Subcutaneous abdominal adipose tissue (tissue), 5 donors: ENCODE results near the gene PBRM1.
"Not testable (repeated sequence)": the region's sequence is repeated elsewhere in the genome, so short reads cannot be mapped to it uniquely, and the experiment has no call there.

Experiments used
- H3K27ac ChIP-seq: one replicate; pipeline ENCODE4 v1.7.0; 2013; ENCODE audit warnings: low read depth, mild to moderate bottlenecking, inconsistent platforms, low read length, moderate library complexity
- H3K27me3 ChIP-seq, 5 donors: one replicate each; pipeline ENCODE4 v1.7.0; 2013; ENCODE audit warnings: low read length in 5 of 5, inconsistent platforms in 1 of 5; ENCODE audit not compliant: control insufficient read depth in 5 of 5, insufficient read depth in 4 of 5
- H3K36me3 ChIP-seq, 5 donors: one replicate each; pipeline ENCODE4 v1.7.0; 2013; ENCODE audit warnings: low read length in 5 of 5; ENCODE audit not compliant: control insufficient read depth in 5 of 5, insufficient read depth in 5 of 5
- H3K4me1 ChIP-seq, 5 donors: one replicate each; pipeline ENCODE4 v1.7.0; 2013; ENCODE audit warnings: low read length in 5 of 5, mild to moderate bottlenecking in 3 of 5, moderate library complexity in 1 of 5; ENCODE audit not compliant: control insufficient read depth in 5 of 5, insufficient read depth in 5 of 5
- H3K4me3 ChIP-seq, 5 donors: one replicate each; pipeline ENCODE4 v1.7.0; 2013; ENCODE audit warnings: low read length in 5 of 5, low read depth in 1 of 5
- H3K9ac ChIP-seq, 5 donors: one replicate each; pipeline ENCODE4 v1.7.0; 2013; ENCODE audit warnings: low read length in 5 of 5, mild to moderate bottlenecking in 4 of 5, moderate library complexity in 3 of 5
- H3K9me3 ChIP-seq, 5 donors: one replicate each; pipeline ENCODE4 v1.7.0; 2013; ENCODE audit warnings: low read length in 5 of 5; ENCODE audit not compliant: control insufficient read depth in 5 of 5
- donor health status: healthy.
- donor health status: healthy.
- donor health status: healthy.
- donor health status: healthy.
- donor health status: healthy.

The PBRM1 gene

DNA sequence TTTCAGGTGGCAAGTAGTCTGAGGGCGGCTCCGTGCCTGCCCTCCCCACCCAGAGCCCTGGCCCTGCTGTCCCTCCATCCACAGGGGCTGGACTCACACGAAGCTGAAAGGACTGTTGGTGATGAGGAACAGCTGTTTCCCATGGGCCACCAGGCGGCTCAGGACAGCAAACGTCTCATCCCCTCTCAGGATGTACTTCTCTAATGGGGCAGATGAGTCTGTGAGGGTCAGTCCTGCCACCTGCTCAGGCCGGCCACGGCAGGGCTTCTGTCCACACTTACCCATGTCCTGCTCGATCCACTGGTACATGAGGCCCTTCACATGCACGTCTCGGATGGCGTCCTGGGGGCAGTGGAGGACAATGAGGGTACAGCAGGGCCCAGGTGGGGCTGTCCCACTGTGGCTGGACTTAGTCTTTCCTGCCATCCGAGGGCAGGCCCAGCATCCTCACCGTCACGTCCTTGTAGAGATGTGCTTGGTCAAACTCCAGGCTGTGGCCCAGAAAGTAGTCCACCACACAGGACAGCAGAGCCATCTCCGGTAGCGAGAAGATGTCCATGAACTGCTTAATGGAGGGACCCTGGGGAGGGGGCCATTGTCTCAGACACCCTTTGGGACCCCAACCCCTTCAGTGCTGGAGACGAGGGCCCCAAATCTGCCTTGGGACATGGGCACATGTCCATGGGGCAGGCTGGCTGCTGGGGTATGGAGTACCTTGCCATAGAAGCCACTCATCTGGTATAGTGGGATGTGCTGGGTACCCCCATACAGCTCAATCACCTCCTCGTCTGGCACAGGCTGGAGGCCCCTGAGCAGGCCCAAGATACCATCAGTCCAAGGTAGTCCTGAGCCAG, 157.8 kb downstream of the PBRM1 start:
- Histone ChIP-seq H3K9ac (no peak overlapping the region), H3K9me3 (no peaks in the 10 kb centered on the region), H3K4me1 (peaks cover 9 to 69% (median 51%) of the 10 kb centered on the region in 5 donors), H3K27me3 (no peaks in the 10 kb centered on the region), H3K4me3 (no peak overlapping the region), H3K36me3 (peaks cover 0 to 53% (median 29%) of the 10 kb centered on the region in 5 donors), H3K27ac (no peak overlapping the region)

DNA sequence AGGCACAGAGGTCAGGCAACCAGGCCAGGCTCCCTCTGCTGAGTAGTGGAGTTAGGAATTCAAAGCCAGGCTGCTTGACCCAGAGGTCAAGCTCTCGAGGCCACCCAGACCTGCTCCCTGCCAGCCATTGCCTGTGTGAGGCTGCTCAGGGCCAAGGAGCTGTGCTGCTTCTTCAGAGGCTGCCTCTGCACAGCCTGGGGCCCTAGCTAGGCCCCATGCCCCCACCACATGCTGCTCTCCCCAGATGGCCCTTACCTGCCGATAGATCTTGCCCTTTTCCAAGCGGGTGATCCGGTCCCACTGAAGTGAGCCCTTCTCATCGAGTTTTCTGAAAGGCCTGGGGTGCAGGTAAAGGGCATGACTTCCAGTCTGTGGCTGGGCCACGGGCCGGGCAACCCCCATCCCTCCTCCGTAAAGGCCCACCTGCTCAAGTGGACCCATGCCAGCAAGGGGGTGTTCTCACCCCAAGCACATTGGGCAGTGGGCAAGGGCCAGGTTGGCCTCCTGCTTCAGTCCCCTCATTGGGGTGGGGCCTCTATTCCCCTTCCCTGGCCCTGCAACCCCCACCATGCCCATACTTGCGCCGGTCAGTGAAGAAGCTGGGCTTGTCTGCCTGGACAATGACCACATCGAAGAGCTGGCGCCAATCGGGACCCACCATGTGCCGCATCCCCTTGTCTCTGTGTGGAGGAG, 158.5 kb downstream of the PBRM1 start:
- no peak overlapping the region for H3K27ac ChIP-seq
- no peak overlapping the region for H3K9ac ChIP-seq
- peaks cover 6 to 61% (median 43%) of the 10 kb centered on the region in 5 donors for H3K4me1 ChIP-seq
- H3K27me3 ChIP-seq = no peaks in the 10 kb centered on the region
- H3K36me3 ChIP-seq = peaks cover 0 to 61% (median 36%) of the 10 kb centered on the region in 5 donors
- H3K9me3 ChIP-seq = no peaks in the 10 kb centered on the region
- no peak overlapping the region for H3K4me3 ChIP-seq

DNA sequence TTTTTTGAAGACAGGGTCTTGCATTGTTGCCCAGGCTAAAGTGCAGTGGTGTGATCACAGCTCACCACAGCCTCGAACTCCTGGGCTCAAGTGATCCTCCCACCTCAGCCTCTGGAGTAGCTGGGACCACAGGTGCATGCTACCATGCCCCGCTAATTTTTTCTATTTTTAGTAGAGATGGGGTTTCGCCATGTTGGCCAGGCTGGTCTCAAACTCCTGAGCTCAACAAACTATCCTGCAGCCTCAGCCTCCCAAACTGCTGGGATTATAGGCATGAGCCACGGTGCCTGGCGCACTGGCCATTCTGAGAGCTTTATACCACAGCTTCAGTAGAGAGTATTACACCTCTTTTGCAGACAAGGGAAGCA, 159.1 kb downstream of the PBRM1 start:
- not testable (repeated sequence) for H3K27me3 ChIP-seq, H3K27ac ChIP-seq, H3K9me3 ChIP-seq, H3K9ac ChIP-seq, H3K4me3 ChIP-seq
- Histone ChIP-seq H3K4me1 (peaks cover 6 to 56% (median 38%) of the 10 kb centered on the region in 5 donors), H3K36me3 (peaks cover 0 to 66% (median 39%) of the 10 kb centered on the region in 5 donors)

DNA sequence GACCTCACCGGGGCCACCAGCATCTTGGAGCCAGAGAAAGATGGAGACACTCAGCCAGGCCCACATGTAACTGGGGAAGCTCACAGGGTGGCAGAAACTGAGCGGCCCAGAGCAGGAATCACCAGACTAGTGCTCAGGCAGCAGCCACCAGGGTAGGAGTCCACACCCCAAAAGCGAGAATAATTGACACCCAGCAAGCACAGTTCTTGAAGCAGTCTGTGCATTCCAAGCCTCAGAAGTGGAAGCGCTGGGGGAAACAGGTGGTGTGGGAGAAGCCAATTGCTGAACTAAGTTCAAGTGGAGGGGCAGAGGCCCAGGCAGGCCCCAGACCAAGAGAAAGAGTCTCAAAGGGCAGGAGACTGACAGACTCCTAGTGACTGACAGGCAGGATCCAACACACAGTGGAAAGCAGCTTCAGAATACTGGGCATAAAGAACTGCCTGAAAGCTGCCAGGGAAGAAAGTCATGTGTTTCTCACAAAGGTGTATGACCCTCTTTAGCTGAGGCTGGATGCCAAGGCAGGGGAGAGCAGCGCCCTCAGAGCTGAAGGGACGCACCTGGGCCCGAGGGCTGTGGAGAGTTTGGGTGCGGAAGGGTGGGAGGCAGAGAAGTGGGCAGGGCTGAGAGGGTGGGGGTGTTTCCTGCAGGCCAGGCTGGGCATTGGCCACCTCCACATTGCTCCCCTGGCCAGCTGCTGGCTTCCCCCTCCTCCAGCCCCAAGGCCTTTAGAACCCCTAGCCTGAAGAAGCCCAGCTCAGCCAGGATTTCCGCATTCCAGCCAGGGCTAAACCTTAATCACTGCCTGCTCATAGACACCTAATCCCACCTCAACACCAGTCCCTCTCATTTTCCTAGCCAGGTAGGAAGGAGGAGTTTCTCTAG, 159.8 kb downstream of the PBRM1 start:
- Histone ChIP-seq H3K27ac (no peak overlapping the region), H3K9ac (no peak overlapping the region), H3K4me1 (peaks cover 6 to 49% (median 30%) of the 10 kb centered on the region in 5 donors), H3K36me3 (peaks cover 0 to 74% (median 47%) of the 10 kb centered on the region in 5 donors), H3K27me3 (no peaks in the 10 kb centered on the region), H3K9me3 (no peaks in the 10 kb centered on the region), H3K4me3 (no peak overlapping the region)

DNA sequence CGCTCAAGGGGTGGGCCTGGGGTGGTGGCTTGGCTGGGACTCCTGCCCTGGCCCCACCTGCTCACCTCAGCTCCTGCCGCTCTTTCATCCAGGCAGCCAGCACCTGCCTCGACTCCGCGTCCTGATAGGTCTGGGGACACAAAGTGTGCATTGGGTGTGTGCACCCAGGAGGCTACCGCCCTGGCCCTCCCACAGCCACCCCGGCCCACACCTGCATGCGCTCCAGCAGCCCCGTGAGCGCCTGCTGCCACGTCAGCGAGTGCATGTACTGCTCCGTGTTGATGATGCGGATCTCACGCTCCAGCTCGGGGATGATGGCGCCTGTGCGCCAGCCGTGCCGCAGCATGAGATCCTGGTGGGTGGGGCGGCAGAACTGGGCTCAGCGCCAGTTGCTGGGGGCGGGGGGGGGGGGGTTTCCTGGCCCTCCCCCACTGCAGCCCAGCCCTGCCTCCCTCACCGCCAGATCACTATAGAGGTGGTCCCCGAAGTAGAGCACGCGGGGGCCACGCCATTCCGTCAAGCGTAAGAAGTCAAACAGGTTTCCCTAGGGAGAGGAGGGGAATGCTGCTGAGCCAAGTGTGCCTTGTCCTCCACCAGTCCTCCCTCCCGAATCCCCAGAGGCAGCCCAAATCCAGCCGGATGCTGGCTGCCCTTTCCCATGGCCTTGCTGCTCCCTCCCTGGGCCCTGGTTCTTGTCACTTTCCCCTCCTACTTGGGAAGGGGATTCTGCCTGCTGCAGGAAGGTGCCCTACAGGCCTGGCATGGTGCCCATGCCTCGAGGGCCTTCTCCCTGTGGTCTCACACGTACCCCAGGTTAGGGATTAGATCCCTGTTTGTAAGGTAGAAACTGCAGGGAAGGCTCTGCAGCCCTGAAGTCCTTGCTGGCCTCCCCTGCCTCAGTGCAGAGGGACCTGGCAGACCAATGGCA, 160.7 kb downstream of the PBRM1 start:
- H3K4me3 ChIP-seq = no peak overlapping the region

DNA sequence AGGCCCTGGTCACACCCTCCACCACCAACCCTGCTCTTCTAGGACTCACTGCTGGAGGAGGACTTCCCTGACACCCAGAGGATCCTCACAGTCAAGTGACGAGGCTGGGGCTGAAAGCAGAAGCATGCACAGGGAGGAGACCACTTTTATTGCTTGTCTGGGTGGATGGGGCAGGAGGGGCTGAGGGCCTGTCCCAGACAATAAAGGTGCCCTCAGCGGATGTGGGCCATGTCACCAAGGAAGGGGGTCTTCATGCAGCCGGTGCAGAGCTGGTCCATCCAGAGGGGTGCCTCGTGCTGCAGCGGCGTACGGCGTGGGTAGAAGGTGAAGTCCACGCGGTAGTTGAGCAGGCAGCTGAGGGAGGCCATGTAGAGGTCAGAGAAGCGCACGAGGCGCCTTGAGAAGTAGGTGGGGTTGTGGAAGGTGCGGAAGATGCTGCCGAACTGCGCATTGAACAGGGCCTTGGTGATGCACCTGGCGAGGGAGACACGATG, 161.4 kb downstream of the PBRM1 start:
- H3K27ac ChIP-seq = no peak overlapping the region
- H3K4me1 ChIP-seq = peaks cover 6 to 33% (median 14%) of the 10 kb centered on the region in 5 donors
- peaks cover 0 to 90% (median 60%) of the 10 kb centered on the region in 5 donors for H3K36me3 ChIP-seq
- H3K9me3 ChIP-seq = no peaks in the 10 kb centered on the region
- no peak overlapping the region for H3K4me3 ChIP-seq
- H3K27me3 ChIP-seq = no peaks in the 10 kb centered on the region
- no peak overlapping the region for H3K9ac ChIP-seq

More for the DNA sequence above, 160.7 kb downstream of the PBRM1 start:
- Histone ChIP-seq H3K27me3 (no peaks in the 10 kb centered on the region), H3K9ac (no peak overlapping the region), H3K4me1 (peaks cover 6 to 40% (median 21%) of the 10 kb centered on the region in 5 donors), H3K36me3 (peaks cover 0 to 82% (median 53%) of the 10 kb centered on the region in 5 donors), H3K9me3 (no peaks in the 10 kb centered on the region), H3K27ac (no peak overlapping the region)

DNA sequence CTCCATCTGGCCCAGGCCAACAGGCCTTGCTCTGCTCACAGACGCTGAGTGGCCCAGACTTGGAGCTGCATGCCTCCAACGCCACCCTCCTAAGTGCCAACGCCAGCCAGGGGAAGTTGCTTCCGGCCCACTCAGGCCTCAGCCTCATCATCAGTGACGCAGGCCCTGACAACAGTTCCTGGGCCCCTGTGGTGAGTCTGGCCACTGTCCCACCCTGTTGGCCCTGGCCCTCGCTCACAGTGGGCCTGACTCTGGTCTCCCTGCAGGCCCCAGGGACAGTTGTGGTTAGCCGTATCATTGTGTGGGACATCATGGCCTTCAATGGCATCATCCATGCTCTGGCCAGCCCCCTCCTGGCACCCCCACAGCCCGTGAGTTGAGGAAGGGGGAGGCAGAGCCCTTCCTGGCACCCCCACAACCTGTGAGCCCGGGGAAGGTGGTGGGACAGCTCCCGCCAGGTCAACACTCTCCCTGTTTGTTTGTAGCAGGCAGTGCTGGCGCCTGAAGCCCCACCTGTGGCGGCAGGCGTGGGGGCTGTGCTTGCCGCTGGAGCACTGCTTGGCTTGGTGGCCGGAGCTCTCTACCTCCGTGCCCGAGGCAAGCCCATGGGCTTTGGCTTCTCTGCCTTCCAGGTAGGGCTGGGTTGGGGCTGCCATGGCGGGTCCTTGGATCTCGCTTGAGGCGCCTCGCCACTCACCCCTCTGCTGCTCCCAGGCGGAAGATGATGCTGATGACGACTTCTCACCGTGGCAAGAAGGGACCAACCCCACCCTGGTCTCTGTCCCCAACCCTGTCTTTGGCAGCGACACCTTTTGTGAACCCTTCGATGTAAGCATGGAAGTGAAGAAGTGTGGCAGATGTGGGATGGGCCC, 162.1 kb downstream of the PBRM1 start:
- no peak overlapping the region for H3K9ac ChIP-seq
- no peak overlapping the region for H3K27ac ChIP-seq
- H3K36me3 ChIP-seq = peaks cover 0 to 91% (median 56%) of the 10 kb centered on the region in 5 donors
- H3K9me3 ChIP-seq = no peaks in the 10 kb centered on the region
- H3K27me3 ChIP-seq = no peaks in the 10 kb centered on the region
- peaks cover 6 to 32% (median 14%) of the 10 kb centered on the region in 5 donors for H3K4me1 ChIP-seq
- H3K4me3 ChIP-seq = no peak overlapping the region

DNA sequence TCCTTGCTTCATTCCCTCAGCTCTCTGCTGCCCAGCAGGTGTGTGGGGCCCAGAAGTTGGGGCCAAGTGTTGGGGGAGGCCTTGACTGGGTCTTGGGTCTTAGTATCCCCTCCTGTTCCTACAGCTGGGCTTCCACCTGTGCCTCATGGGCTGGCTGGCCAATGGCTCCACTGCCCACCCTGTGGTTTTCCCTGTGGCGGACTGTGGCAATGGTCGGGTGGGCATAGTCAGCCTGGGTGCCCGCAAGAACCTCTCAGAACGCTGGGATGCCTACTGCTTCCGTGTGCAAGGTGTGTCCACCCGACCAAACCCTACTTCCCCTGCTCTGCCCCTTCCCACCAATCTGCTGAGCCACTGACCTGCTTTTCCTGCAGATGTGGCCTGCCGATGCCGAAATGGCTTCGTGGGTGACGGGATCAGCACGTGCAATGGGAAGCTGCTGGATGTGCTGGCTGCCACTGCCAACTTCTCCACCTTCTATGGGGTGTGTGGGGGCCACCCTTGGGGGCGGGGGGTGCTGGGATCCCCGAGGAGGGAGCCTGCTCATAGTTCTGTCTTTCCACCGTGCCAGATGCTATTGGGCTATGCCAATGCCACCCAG, 163.0 kb downstream of the PBRM1 start:
- no peaks in the 10 kb centered on the region for H3K9me3 ChIP-seq
- no peak overlapping the region for H3K4me3 ChIP-seq
- H3K4me1 ChIP-seq = peaks cover 6 to 32% (median 16%) of the 10 kb centered on the region in 5 donors
- no peak overlapping the region for H3K9ac ChIP-seq
- no peaks in the 10 kb centered on the region for H3K27me3 ChIP-seq
- peaks cover 0 to 92% (median 60%) of the 10 kb centered on the region in 5 donors for H3K36me3 ChIP-seq
- no peak overlapping the region for H3K27ac ChIP-seq
